Measurements from ENCODE around the gene SH3TC1.

The SH3TC1 gene

GRCh38 chr4:8280158-8280875 is 81.2 kb downstream of the SH3TC1 start:
- no peak for DNase-seq

GRCh38 chr4:8280876-8281440 is 81.9 kb downstream of the SH3TC1 start:
- no peak for DNase-seq

- DNase-seq = no peak
Observed at GRCh38 chr4:8281519-8282133, 82.5 kb downstream of the SH3TC1 start.

- DNase-seq = no peak
Observed at GRCh38 chr4:8282134-8282641, 83.1 kb downstream of the SH3TC1 start.

GRCh38 chr4:8282742-8283141 is 83.7 kb downstream of the SH3TC1 start:
- no peak for DNase-seq

GRCh38 chr4:8283161-8283560 is 84.1 kb downstream of the SH3TC1 start:
- DNase-seq = no peak

- no peak for DNase-seq
Observed at GRCh38 chr4:8283631-8284121, 84.6 kb downstream of the SH3TC1 start.

GRCh38 chr4:8284391-8284790 is 85.3 kb downstream of the SH3TC1 start:
- DNase-seq = no peak

GRCh38 chr4:8285143-8285975 is 86.3 kb downstream of the SH3TC1 start:
- DNase-seq = no peak

- no peak for DNase-seq
Observed at GRCh38 chr4:8285976-8286718, 87.1 kb downstream of the SH3TC1 start.

- DNase-seq = no peak
Observed at GRCh38 chr4:8286719-8287342, 87.7 kb downstream of the SH3TC1 start.

GRCh38 chr4:8287343-8288280 is 88.5 kb downstream of the SH3TC1 start:
- DNase-seq = no peak

GRCh38 chr4:8289151-8289750 is 90.2 kb downstream of the SH3TC1 start:
- DNase-seq = no peak

GRCh38 chr4:8289956-8290700 is 91.0 kb downstream of the SH3TC1 start:
- DNase-seq = no peak

- no peak for DNase-seq
Observed at GRCh38 chr4:8290701-8290970, 91.5 kb downstream of the SH3TC1 start.

Data from effector CD8-positive, alpha-beta T cell (primary cell).